Measurements from ENCODE around the gene MIEF2.

GRCh38 chr17:18285296-18285695 is 24.8 kb downstream of the MIEF2 start:
- no peak for TF ChIP-seq EZH2phosphoT487 (conservative IDR thresholded peaks at IDR 0.05; ENCODE audit: low read length)
- TF ChIP-seq CTCF (IDR thresholded peaks at IDR 0.05; ENCODE audit: insufficient read depth, low read length, poor library complexity, severe bottlenecking): no peak
